ENCODE data around the gene RPS24. TPM values are rescaled to one million over a fixed set of nuclear protein-coding genes. Genes with fewer than 3 reads are reported as not detected.

The RPS24 gene
- total RNA-seq, 6 experiments from 2014 or later, result 1,111 to 1,416 (median 1,288) TPM

GRCh38 chr10:78007172-78007571 lies 26.5 kb upstream of the RPS24 start:
- no peak for DNase-seq
- Mint-ChIP-seq H3K27me3 (ENCODE audit: insufficient read depth) (peaks cover 1% of the 10 kb centered on the region; the same call in 1 of the 2 replicates), H3K9me3 (no peaks in the 10 kb centered on the region), H3K36me3 (ENCODE audit: low read depth) (peaks cover 26% of the 10 kb centered on the region), H3K27ac (no peak overlapping the region), H3K4me1 (ENCODE audit: low read depth) (no peaks in the 10 kb centered on the region), H3K4me3 (no peak overlapping the region)
- TF ChIP-seq CTCF (IDR thresholded peaks at IDR 0.05), result no peak

- Mint-ChIP-seq H3K4me3 (no peak overlapping the region), H3K4me1 (ENCODE audit: low read depth) (no peaks in the 10 kb centered on the region), H3K36me3 (ENCODE audit: low read depth) (peaks cover 13% of the 10 kb centered on the region), H3K27me3 (ENCODE audit: insufficient read depth) (no peaks in the 10 kb centered on the region), H3K9me3 (no peaks in the 10 kb centered on the region), H3K27ac (no peak overlapping the region)
- TF ChIP-seq CTCF (IDR thresholded peaks at IDR 0.05), result no peak
- DNase-seq, result no peak
Observed at GRCh38 chr10:78009662-78010061, 24.0 kb upstream of the RPS24 start.

- H3K27ac Mint-ChIP-seq, result no peak overlapping the region
- no peak for TF ChIP-seq CTCF (IDR thresholded peaks at IDR 0.05)
- DNase-seq, result no peak
Observed at GRCh38 chr10:78010278-78010677, 23.4 kb upstream of the RPS24 start.

GRCh38 chr10:78011065-78011464 lies 22.6 kb upstream of the RPS24 start:
- DNase-seq, result no peak
- Mint-ChIP-seq H3K4me1 (ENCODE audit: low read depth) (no peaks in the 10 kb centered on the region), H3K36me3 (ENCODE audit: low read depth) (peaks cover 17% of the 10 kb centered on the region), H3K27me3 (ENCODE audit: insufficient read depth) (no peaks in the 10 kb centered on the region), H3K9me3 (no peaks in the 10 kb centered on the region), H3K27ac (no peak overlapping the region), H3K4me3 (no peak overlapping the region)
- no peak for TF ChIP-seq CTCF (IDR thresholded peaks at IDR 0.05)

More at GRCh38 chr10:78010278-78010677, 23.4 kb upstream of the RPS24 start:
- Mint-ChIP-seq H3K4me1 (ENCODE audit: low read depth) (no peaks in the 10 kb centered on the region), H3K4me3 (no peak overlapping the region), H3K9me3 (no peaks in the 10 kb centered on the region), H3K27me3 (ENCODE audit: insufficient read depth) (no peaks in the 10 kb centered on the region), H3K36me3 (ENCODE audit: low read depth) (peaks cover 17% of the 10 kb centered on the region)

- Mint-ChIP-seq H3K4me3 (no peak overlapping the region), H3K4me1 (ENCODE audit: low read depth) (no peaks in the 10 kb centered on the region), H3K27me3 (ENCODE audit: insufficient read depth) (no peaks in the 10 kb centered on the region), H3K27ac (no peak overlapping the region), H3K9me3 (no peaks in the 10 kb centered on the region), H3K36me3 (ENCODE audit: low read depth) (peaks cover 27% of the 10 kb centered on the region)
- DNase-seq, result no peak
- no peak for TF ChIP-seq CTCF (IDR thresholded peaks at IDR 0.05)
Observed at GRCh38 chr10:78013564-78013963, 20.1 kb upstream of the RPS24 start.

GRCh38 chr10:78015546-78015945 lies 18.1 kb upstream of the RPS24 start:
- Mint-ChIP-seq H3K27me3 (ENCODE audit: insufficient read depth) (no peaks in the 10 kb centered on the region), H3K4me1 (ENCODE audit: low read depth) (no peaks in the 10 kb centered on the region), H3K36me3 (ENCODE audit: low read depth) (peaks cover 22% of the 10 kb centered on the region), H3K4me3 (no peak overlapping the region), H3K27ac (no peak overlapping the region), H3K9me3 (no peaks in the 10 kb centered on the region)
- no peak for TF ChIP-seq CTCF (IDR thresholded peaks at IDR 0.05)
- DNase-seq, result no peak

Data from HFFc6 (cell line).